ENCODE results near the gene NLGN1. TPM values are rescaled to one million over a fixed set of nuclear protein-coding genes. Genes with fewer than 3 reads are reported as not detected.

Gene NLGN1
- total RNA-seq, 1 donor from 2014 or later, result not detected

DNA sequence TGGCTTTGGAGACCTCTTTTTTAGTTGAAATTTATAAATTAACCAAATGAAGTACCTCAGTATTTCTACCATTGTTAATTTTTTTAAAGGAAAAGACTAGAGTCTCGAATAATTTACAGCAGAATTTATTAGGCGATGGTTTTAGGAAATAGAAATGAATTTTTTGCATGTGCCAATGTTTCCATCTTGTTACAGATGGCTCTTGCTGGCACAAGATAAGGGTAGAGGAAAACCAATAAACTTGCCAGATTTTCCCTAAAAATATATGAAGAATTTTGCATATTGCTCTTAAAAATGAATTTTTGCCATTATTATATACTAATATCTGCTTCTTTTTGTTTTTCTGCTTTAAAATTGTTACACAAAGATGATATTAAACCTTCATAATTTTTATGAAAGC, 380.7 kb downstream of the NLGN1 start:
- Mint-ChIP-seq H3K27ac (no peak overlapping the region), H3K36me3 (ENCODE audit: low read depth) (no peaks in the 10 kb centered on the region)
- intact Hi-C loops (cut with micrococcal nuclease), result no loop called here

DNA sequence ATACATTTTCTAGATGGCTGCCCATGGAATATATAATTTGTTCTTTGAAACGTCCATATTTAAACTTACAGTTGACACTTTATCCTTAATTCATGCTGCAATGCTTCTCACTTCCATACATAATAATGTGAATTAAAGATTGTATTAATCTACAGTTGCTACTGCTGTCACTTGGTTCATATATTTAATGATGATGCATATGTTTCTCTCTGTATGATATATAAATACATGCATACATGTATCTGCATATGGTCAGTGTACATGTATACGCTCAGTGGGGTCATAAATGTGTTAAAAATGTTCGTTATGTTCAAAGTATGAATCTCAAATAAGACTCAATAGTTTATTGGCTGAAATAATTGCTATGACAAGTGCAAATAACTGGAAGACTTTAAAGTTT, 382.5 kb downstream of the NLGN1 start:
- peaks cover 7% of the 10 kb centered on the region for H3K9me3 Mint-ChIP-seq
- H3K27me3 Mint-ChIP-seq, result no peaks in the 10 kb centered on the region
- H3K4me3 Mint-ChIP-seq, result no peak overlapping the region
- POLR2A ChIA-PET, result no interaction called here
- no peak for DNase-seq
- TF ChIP-seq, protein P1, sequence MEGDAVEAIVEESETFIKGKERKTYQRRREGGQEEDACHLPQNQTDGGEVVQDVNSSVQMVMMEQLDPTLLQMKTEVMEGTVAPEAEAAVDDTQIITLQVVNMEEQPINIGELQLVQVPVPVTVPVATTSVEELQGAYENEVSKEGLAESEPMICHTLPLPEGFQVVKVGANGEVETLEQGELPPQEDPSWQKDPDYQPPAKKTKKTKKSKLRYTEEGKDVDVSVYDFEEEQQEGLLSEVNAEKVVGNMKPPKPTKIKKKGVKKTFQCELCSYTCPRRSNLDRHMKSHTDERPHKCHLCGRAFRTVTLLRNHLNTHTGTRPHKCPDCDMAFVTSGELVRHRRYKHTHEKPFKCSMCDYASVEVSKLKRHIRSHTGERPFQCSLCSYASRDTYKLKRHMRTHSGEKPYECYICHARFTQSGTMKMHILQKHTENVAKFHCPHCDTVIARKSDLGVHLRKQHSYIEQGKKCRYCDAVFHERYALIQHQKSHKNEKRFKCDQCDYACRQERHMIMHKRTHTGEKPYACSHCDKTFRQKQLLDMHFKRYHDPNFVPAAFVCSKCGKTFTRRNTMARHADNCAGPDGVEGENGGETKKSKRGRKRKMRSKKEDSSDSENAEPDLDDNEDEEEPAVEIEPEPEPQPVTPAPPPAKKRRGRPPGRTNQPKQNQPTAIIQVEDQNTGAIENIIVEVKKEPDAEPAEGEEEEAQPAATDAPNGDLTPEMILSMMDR (IDR thresholded peaks at IDR 0.05), result no peak
- ATAC-seq (ENCODE audit: low read depth), result no peak
- intact Hi-C loops (cut with micrococcal nuclease), result no loop called here
- CTCF ChIA-PET, result no interaction called here
- no peak overlapping the region for H3K27ac Mint-ChIP-seq
- no peaks in the 10 kb centered on the region for H3K36me3 Mint-ChIP-seq (ENCODE audit: low read depth)
- H3K4me1 Mint-ChIP-seq, result no peaks in the 10 kb centered on the region

More for the DNA sequence above, 380.7 kb downstream of the NLGN1 start:
- ChIA-PET CTCF (no interaction called here), POLR2A (no interaction called here)
- Mint-ChIP-seq H3K4me1 (no peaks in the 10 kb centered on the region), H3K4me3 (no peak overlapping the region), H3K27me3 (no peaks in the 10 kb centered on the region), H3K9me3 (peaks cover 7% of the 10 kb centered on the region)
- TF ChIP-seq, protein P1 (IDR thresholded peaks at IDR 0.05), result no peak
- ATAC-seq (ENCODE audit: low read depth) (no peak), DNase-seq (no peak)

DNA sequence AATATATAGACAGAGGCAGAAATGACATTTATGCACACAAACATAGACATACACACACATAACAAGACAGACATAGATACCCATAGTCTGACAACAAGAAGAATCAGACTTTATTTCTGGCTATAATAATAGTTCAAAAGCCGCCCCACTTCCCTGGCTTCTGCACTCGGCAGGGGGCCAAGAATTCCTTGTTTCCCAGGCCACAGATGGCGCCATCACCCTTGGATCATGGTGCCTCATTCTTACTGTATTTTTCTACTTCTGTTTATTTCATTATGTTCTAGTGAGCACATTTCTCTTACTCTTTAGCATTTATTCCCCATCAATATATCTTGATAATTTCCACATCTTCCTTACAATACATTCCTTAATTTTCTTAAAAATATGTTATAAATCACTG, 387.5 kb downstream of the NLGN1 start:
- H3K9me3 Mint-ChIP-seq, result peaks cover 7% of the 10 kb centered on the region
- ATAC-seq (ENCODE audit: low read depth) (no peak), DNase-seq (no peak)
- CTCF ChIA-PET, result no interaction called here
- POLR2A ChIA-PET, result no interaction called here
- H3K4me3 Mint-ChIP-seq, result no peak overlapping the region
- intact Hi-C loops (cut with micrococcal nuclease), result no loop called here
- H3K27me3 Mint-ChIP-seq, result no peaks in the 10 kb centered on the region
- TF ChIP-seq, protein P1 (IDR thresholded peaks at IDR 0.05), result no peak
- no peaks in the 10 kb centered on the region for H3K4me1 Mint-ChIP-seq
- H3K27ac Mint-ChIP-seq, result no peak overlapping the region
- H3K36me3 Mint-ChIP-seq (ENCODE audit: low read depth), result no peaks in the 10 kb centered on the region

DNA sequence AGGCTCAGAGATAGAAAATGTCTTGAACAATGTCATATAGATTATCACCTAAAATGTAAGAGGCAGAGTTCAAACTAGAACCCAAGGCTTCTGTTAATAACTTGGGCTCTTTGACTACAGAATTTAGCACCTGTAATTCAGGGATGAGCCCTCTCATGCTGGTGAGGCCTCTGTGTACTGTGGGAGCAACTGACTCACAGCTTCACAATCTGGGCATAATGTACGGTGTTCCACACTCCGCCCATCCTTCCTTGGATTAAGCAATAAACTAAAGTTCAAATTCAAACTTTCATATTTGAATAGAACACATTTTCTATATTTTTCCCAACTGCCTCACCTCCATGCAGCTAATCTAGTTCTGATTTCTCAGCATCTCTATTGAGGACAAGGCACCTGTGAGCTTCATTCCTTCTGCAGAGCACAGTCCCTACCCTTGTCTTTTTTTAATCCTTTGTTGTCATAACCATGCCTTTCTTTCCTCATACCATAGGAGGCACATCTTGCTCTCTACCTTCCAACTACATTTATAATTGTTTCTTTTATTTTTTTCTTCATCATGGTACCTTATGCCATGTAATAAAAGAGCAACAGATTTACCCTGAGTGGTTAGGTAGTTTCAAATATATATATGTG, 392.1 kb downstream of the NLGN1 start:
- intact Hi-C loops (cut with micrococcal nuclease), result no loop called here
- Mint-ChIP-seq H3K9me3 (peaks cover 2% of the 10 kb centered on the region), H3K27me3 (no peaks in the 10 kb centered on the region), H3K4me1 (no peaks in the 10 kb centered on the region), H3K36me3 (ENCODE audit: low read depth) (no peaks in the 10 kb centered on the region), H3K4me3 (no peak overlapping the region), H3K27ac (no peak overlapping the region)
- ChIA-PET CTCF (no interaction called here), POLR2A (no interaction called here)
- ATAC-seq (ENCODE audit: low read depth) (no peak), DNase-seq (no peak)
- TF ChIP-seq, protein P1 (IDR thresholded peaks at IDR 0.05), result no peak

DNA sequence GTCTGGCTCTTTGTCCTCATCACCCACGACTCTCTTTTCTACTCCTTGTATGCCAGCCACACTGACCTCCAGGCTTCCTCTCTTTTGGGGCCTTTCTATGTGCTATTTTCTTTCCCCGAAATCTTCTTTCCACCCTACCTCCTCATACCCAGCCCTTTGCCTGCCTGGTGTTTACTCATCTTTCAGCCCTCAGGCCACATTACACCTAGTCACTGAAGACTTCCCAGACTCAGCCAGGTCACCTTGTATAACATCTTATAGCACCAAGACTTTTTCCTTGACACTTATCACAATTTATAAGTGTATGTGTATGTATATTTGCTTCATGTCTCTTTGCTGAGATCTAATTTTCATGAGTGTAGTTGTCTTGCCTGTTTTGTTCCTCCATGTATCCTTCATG, 396.4 kb downstream of the NLGN1 start:
- H3K9me3 Mint-ChIP-seq, result peaks cover 2% of the 10 kb centered on the region
- POLR2A ChIA-PET, result no interaction called here
- intact Hi-C loops (cut with micrococcal nuclease), result no loop called here

More for the DNA sequence above, 396.4 kb downstream of the NLGN1 start:
- no peak for DNase-seq
- ATAC-seq (ENCODE audit: low read depth), result no peak
- TF ChIP-seq, protein P1 (IDR thresholded peaks at IDR 0.05), result no peak
- no peak overlapping the region for H3K4me3 Mint-ChIP-seq
- H3K4me1 Mint-ChIP-seq, result no peaks in the 10 kb centered on the region
- no peaks in the 10 kb centered on the region for H3K27me3 Mint-ChIP-seq
- no peak overlapping the region for H3K27ac Mint-ChIP-seq
- CTCF ChIA-PET, result no interaction called here
- no peaks in the 10 kb centered on the region for H3K36me3 Mint-ChIP-seq (ENCODE audit: low read depth)

All from activated B cell treated with CpG ODN at 0.5 μM for 24 hours (primary cell).